HFFc6 (cell line): ENCODE results near the gene CHRM4. TPM values are rescaled to one million over a fixed set of nuclear protein-coding genes. Genes with fewer than 3 reads are reported as not detected.

Source experiments
- DNase-seq: peaks from one replicate; pipeline ENCODE4 v3.0.0-alpha.2; 2018
- H3K27ac Mint-ChIP-seq: 2 replicates; pipeline ENCODE4 v1.8.0; 2020; ENCODE audit warnings: mild to moderate bottlenecking, mixed read lengths
- H3K27me3 Mint-ChIP-seq: 2 replicates; pipeline ENCODE4 v1.8.0; 2021; ENCODE audit warnings: mild to moderate bottlenecking, moderate library complexity, mixed read lengths; ENCODE audit not compliant: insufficient read depth
- H3K36me3 Mint-ChIP-seq: 2 replicates; pipeline ENCODE4 v1.8.0; 2021; ENCODE audit warnings: low read depth, mixed read lengths
- H3K4me1 Mint-ChIP-seq: 2 replicates; pipeline ENCODE4 v1.8.0; 2020; ENCODE audit warnings: low read depth, mixed read lengths
- H3K4me3 Mint-ChIP-seq: 2 replicates; pipeline ENCODE4 v1.8.0; 2020; ENCODE audit warnings: mild to moderate bottlenecking, moderate library complexity, mixed read lengths
- H3K9me3 Mint-ChIP-seq: 2 replicates; pipeline ENCODE4 v1.8.0; 2020; ENCODE audit warnings: mild to moderate bottlenecking, mixed read lengths
- total RNA-seq, 6 experiments: library from RNA; stranded (reverse); fragmentation: NEBNext Ultra II Directional; extraction: Animal tissue kit (Norgen Biotek cat#: 25700); gene quantifications; 2 replicates in 1 of 6; 3 replicates in 5 of 6; pipeline ENCODE4 v1.2.3, GENCODE V29; 2021
- TF ChIP-seq, protein P1 (sequence below): fragments of 200-600 bp; sonication (generic); IDR thresholded peaks from 2 replicates; pipeline ENCODE4 v1.5.0; 2021; ENCODE audit warnings: antibody characterized with exemption, mild to moderate bottlenecking

Gene CHRM4
- total RNA-seq, 6 experiments from 2014 or later: not detected

GRCh38 chr11:46377831-46378230 lies 13.7 kb downstream of the CHRM4 start:
- no peaks in the 10 kb centered on the region for H3K36me3 Mint-ChIP-seq
- TF ChIP-seq, protein P1, sequence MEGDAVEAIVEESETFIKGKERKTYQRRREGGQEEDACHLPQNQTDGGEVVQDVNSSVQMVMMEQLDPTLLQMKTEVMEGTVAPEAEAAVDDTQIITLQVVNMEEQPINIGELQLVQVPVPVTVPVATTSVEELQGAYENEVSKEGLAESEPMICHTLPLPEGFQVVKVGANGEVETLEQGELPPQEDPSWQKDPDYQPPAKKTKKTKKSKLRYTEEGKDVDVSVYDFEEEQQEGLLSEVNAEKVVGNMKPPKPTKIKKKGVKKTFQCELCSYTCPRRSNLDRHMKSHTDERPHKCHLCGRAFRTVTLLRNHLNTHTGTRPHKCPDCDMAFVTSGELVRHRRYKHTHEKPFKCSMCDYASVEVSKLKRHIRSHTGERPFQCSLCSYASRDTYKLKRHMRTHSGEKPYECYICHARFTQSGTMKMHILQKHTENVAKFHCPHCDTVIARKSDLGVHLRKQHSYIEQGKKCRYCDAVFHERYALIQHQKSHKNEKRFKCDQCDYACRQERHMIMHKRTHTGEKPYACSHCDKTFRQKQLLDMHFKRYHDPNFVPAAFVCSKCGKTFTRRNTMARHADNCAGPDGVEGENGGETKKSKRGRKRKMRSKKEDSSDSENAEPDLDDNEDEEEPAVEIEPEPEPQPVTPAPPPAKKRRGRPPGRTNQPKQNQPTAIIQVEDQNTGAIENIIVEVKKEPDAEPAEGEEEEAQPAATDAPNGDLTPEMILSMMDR: no peak
- H3K27me3 Mint-ChIP-seq: peaks cover 10% of the 10 kb centered on the region
- H3K27ac Mint-ChIP-seq: no peak overlapping the region
- DNase-seq: no peak
- no peak overlapping the region for H3K4me3 Mint-ChIP-seq
- no peaks in the 10 kb centered on the region for H3K4me1 Mint-ChIP-seq
- H3K9me3 Mint-ChIP-seq: no peaks in the 10 kb centered on the region

- no peak for DNase-seq
- TF ChIP-seq, protein P1: no peak
- Mint-ChIP-seq H3K4me3 (no peak overlapping the region), H3K36me3 (no peaks in the 10 kb centered on the region), H3K27me3 (peaks cover 10% of the 10 kb centered on the region), H3K4me1 (no peaks in the 10 kb centered on the region), H3K9me3 (no peaks in the 10 kb centered on the region), H3K27ac (no peak overlapping the region)
Observed at GRCh38 chr11:46377290-46377689, 14.3 kb downstream of the CHRM4 start.

- DNase-seq: no peak
- Mint-ChIP-seq H3K27ac (no peak overlapping the region), H3K36me3 (no peaks in the 10 kb centered on the region), H3K4me1 (no peaks in the 10 kb centered on the region), H3K27me3 (peaks cover 6% of the 10 kb centered on the region; the same call in 1 of the 2 replicates), H3K9me3 (no peaks in the 10 kb centered on the region), H3K4me3 (no peak overlapping the region)
- TF ChIP-seq, protein P1: no peak
Observed at GRCh38 chr11:46376258-46377050, 15.1 kb downstream of the CHRM4 start.

DNA sequence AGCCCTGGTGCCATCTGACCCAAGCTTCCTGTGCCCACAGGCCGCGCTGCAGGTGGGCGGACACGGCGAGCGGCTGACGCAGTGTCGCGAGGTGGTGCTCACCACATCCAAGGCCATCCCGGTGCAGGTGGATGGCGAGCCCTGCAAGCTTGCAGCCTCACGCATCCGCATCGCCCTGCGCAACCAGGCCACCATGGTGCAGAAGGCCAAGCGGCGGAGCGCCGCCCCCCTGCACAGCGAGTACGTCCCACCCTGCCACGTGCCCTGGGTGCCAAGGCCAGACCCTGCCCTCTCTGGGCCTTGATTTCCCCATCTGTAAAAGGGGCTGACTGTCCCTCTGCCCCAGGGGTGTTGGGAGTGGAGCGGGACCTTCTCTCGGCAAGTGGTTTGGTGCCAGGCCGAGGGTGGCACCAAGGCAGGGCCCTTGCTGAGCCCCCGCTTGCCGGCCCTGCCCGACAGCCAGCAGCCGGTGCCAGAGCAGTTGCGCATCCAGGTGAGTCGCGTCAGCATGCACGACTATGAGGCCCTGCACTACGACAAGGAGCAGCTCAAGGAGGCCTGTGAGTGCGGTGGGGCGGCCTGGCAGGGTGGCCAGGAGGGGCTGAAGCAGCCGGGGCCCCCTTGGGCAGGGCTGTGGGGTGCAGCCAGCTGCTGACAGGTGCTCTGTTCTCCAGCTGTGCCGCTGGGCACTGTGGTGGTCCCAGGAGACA lies 16.0 kb downstream of the CHRM4 start:
- Mint-ChIP-seq H3K4me1 (no peaks in the 10 kb centered on the region), H3K9me3 (no peaks in the 10 kb centered on the region), H3K27ac (no peak overlapping the region), H3K4me3 (no peak overlapping the region), H3K27me3 (peaks cover 4% of the 10 kb centered on the region; the same call in 1 of the 2 replicates), H3K36me3 (no peaks in the 10 kb centered on the region)
- TF ChIP-seq, protein P1: no peak
- DNase-seq: no peak

DNA sequence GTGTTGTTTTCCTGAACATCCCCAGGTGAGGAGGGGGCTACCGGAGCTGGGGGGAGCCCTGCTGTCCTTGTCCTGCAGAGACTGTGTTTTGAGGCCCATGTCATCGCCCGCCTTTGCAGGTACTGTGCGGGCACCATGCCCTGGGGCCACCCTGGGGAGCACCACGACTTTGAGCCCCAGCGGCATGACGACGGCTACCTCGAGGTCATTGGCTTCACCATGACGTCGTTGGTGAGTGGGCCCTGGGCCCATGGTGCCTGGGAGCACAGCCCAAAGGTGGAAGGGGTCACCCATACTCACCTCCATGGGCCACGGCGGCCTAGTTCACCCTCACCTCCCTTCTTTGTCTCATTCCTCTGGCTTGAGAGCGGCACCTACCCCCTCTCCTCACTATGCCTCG lies 16.8 kb downstream of the CHRM4 start:
- H3K9me3 Mint-ChIP-seq: no peaks in the 10 kb centered on the region
- H3K27me3 Mint-ChIP-seq: peaks cover 4% of the 10 kb centered on the region; the same call in 1 of the 2 replicates
- no peak overlapping the region for H3K27ac Mint-ChIP-seq
- TF ChIP-seq, protein P1: no peak
- 0 out of 2 replicates have a peak, but pooled peaks cover 3% of the 10 kb centered on the region for H3K4me1 Mint-ChIP-seq
- H3K36me3 Mint-ChIP-seq: no peaks in the 10 kb centered on the region
- DNase-seq: no peak
- no peak overlapping the region for H3K4me3 Mint-ChIP-seq
